A549 (cell line): ENCODE results near the gene PDE1C. TPM values are rescaled to one million over a fixed set of nuclear protein-coding genes. Genes with fewer than 3 reads are reported as not detected.

Source experiments
- ATAC-seq, 2 experiments: fragments of 200-7000 bp in 1 of 2; fragments of >200 bp in 1 of 2; cut with Nextera tagmentation in 1 of 2; cut with Tn5 transposase in 1 of 2; 3 replicates each; pipeline versions ENCODE4 v1.8.0 to v1.9.1; 2018 to 2020; ENCODE audit warnings: mild to moderate bottlenecking in 1 of 2, moderate library complexity in 1 of 2
- CTCF ChIA-PET: fragments of 300-600 bp; sonication (Branson Sonifier 250); formaldehyde crosslinking; extraction: SDS; loops from one replicate; lab custom pipeline; 2021; ENCODE audit warnings: antibody characterized with exemption, inconsistent platforms; lab: Yijun Ruan, JAX
- POLR2A ChIA-PET: fragments of 350-600 bp; formaldehyde crosslinking; extraction: SDS; loops from one replicate; lab custom pipeline; 2021; ENCODE audit warnings: antibody characterized with exemption, inconsistent platforms; lab: Yijun Ruan, JAX
- DNase-seq, 2 experiments: peaks; one replicate each; pipeline versions ENCODE4 v3.0.0 to v3.0.0-alpha.2; 2011 to 2016; ENCODE audit warnings: low read depth in 1 of 2, low spot score in 1 of 2
- FAIRE-seq: peaks from 2 replicates; lab custom pipeline; 2011; peaks lifted over from hg19 to GRCh38; lab: Jason Lieb, UNC
- H3K27ac ChIP-seq, 2 experiments: fragments of >200 bp; sonication (Bioruptor Twin); formaldehyde crosslinking; 3 replicates each; pipeline ENCODE4 v1.5.1; 2016 to 2017
- H3K4me1 ChIP-seq: fragments of >200 bp; sonication (Bioruptor Twin); formaldehyde crosslinking; 3 replicates; pipeline ENCODE4 v1.6.1; 2016
- H3K4me2 ChIP-seq: fragments of >200 bp; sonication (Bioruptor Twin); formaldehyde crosslinking; 3 replicates; pipeline ENCODE4 v1.6.1; 2016
- H3K4me3 ChIP-seq: fragments of >200 bp; sonication (Bioruptor Twin); formaldehyde crosslinking; 3 replicates; pipeline ENCODE4 v1.5.1; 2016
- H3K9me3 ChIP-seq: fragments of >200 bp; sonication (Bioruptor Twin); formaldehyde crosslinking; 3 replicates; pipeline ENCODE4 v1.6.1; 2016
- CHD2 ChIP-seq: fragments of 150-350 bp; IDR thresholded peaks from 2 replicates; pipeline ENCODE4 v1.6.1; 2014; ENCODE audit warnings: low read length; ENCODE audit not compliant: partially characterized antibody
- CHD4 ChIP-seq: fragments of 200-600 bp; sonication (generic); IDR thresholded peaks from 2 replicates; pipeline ENCODE4 v1.6.1; 2016; ENCODE audit warnings: antibody characterized with exemption, mild to moderate bottlenecking, borderline replicate concordance
- EHF ChIP-seq: fragments of 250-450 bp; sonication (Bioruptor Pico); IDR thresholded peaks from 2 replicates; pipeline ENCODE4 v1.5.0; 2020; ENCODE audit warnings: mild to moderate bottlenecking
- EP300 ChIP-seq, 2 experiments: fragments of >200 bp; sonication (Bioruptor Twin); formaldehyde crosslinking; IDR thresholded peaks; 2 replicates in 1 of 2; 3 replicates in 1 of 2; pipeline ENCODE4 v1.6.1; 2016 to 2017
- GATA3 ChIP-seq: IDR thresholded peaks from 2 replicates; pipeline ENCODE4 v1.6.1; 2012; ENCODE audit warnings: borderline replicate concordance
- HOXA7 ChIP-seq: fragments of 250-450 bp; sonication (Bioruptor Pico); IDR thresholded peaks from 2 replicates; pipeline ENCODE4 v1.5.0; 2020; ENCODE audit warnings: mild to moderate bottlenecking, moderate library complexity
- HOXB13 ChIP-seq: fragments of 250-450 bp; sonication (Bioruptor Pico); IDR thresholded peaks from 2 replicates; pipeline ENCODE4 v1.5.0; 2020; ENCODE audit warnings: low read depth, mild to moderate bottlenecking, moderate library complexity
- HOXB5 ChIP-seq: fragments of 250-450 bp; sonication (Bioruptor Pico); IDR thresholded peaks from 2 replicates; pipeline ENCODE4 v1.5.0; 2020; ENCODE audit warnings: mild to moderate bottlenecking, moderate library complexity
- KDM5A ChIP-seq: fragments of 200-600 bp; sonication (generic); IDR thresholded peaks from 2 replicates; pipeline ENCODE4 v1.6.1; 2016; ENCODE audit warnings: antibody characterized with exemption, mild to moderate bottlenecking
- MAFK ChIP-seq: fragments of 450-650 bp; IDR thresholded peaks from 2 replicates; pipeline ENCODE4 v1.6.1; 2014; ENCODE audit not compliant: partially characterized antibody
- MYC ChIP-seq: IDR thresholded peaks from 2 replicates; pipeline ENCODE4 v1.6.1; 2012; ENCODE audit warnings: mild to moderate bottlenecking, inconsistent platforms, low read length, improper control_type of control experiment, borderline replicate concordance
- NPAS2 ChIP-seq: fragments of 250-450 bp; sonication (Bioruptor Pico); IDR thresholded peaks from 2 replicates; pipeline ENCODE4 v1.8.0; 2022; ENCODE audit warnings: mild to moderate bottlenecking, moderate library complexity, borderline replicate concordance
- PHF8 ChIP-seq: fragments of 200-600 bp; sonication (generic); IDR thresholded peaks from 2 replicates; pipeline ENCODE4 v1.6.1; 2016; ENCODE audit warnings: low read depth, mild to moderate bottlenecking, antibody characterized with exemption, moderate library complexity, borderline replicate concordance
- POLR2A ChIP-seq: IDR thresholded peaks from 2 replicates; pipeline ENCODE4 v1.6.1; 2012; ENCODE audit warnings: mild to moderate bottlenecking, low read length
- POLR2AphosphoS2 ChIP-seq: conservative IDR thresholded peaks from 2 replicates; pipeline ENCODE4 v1.6.1; 2012; ENCODE audit warnings: low read length, improper control_type of control experiment, inconsistent platforms
- RARB ChIP-seq: fragments of 250-450 bp; sonication (Bioruptor Pico); IDR thresholded peaks from 2 replicates; pipeline ENCODE4 v1.8.0; 2021; ENCODE audit warnings: mild to moderate bottlenecking, moderate library complexity
- RCOR1 ChIP-seq: fragments of 150-350 bp; IDR thresholded peaks from 2 replicates; pipeline ENCODE4 v1.6.1; 2014; ENCODE audit warnings: antibody characterized with exemption, low read length, low read depth
- RNF2 ChIP-seq: fragments of 200-600 bp; sonication (generic); IDR thresholded peaks from 2 replicates; pipeline ENCODE4 v1.6.1; 2016; ENCODE audit warnings: low read depth, mild to moderate bottlenecking, antibody characterized with exemption, moderate library complexity, borderline replicate concordance
- TP53 ChIP-seq: fragments of 250-450 bp; sonication (Bioruptor Pico); IDR thresholded peaks from 2 replicates; pipeline ENCODE4 v1.5.0; 2021; ENCODE audit warnings: mild to moderate bottlenecking, moderate library complexity
- ZC3H11A ChIP-seq: fragments of 450-650 bp; IDR thresholded peaks from 2 replicates; pipeline ENCODE4 v1.6.1; 2014; ENCODE audit warnings: antibody characterized with exemption, mild to moderate bottlenecking
- ZFP36 ChIP-seq: fragments of 450-650 bp; IDR thresholded peaks from 2 replicates; pipeline ENCODE4 v1.6.1; 2014; ENCODE audit warnings: borderline replicate concordance; ENCODE audit not compliant: partially characterized antibody
- WGBS: methylation state at CpG from one replicate; pipeline ENCODE4 v1.1.6; 2017; ENCODE audit errors: missing lambda C conversion rate; 5-methylcytosine and 5-hydroxymethylcytosine counted together
- polyA plus RNA-seq, 4 experiments: library from polyadenylated mRNA; depleted of rRNA in 3 of 4; stranded (reverse); fragments of >200 nt; fragmentation: RNase III in 1 of 4; extraction: RNeasy Plus Mini Kit Qiagen cat#74134 plus additional on column Dnase treatment in 1 of 4; gene quantifications; 2 replicates in 3 of 4; 3 replicates in 1 of 4; pipeline ENCODE4 v1.2.3, GENCODE V29; 2011 to 2017
- TF ChIP-seq, protein P1 (sequence below): fragments of 250-450 bp; sonication (Bioruptor Pico); IDR thresholded peaks from 2 replicates; pipeline ENCODE4 v1.5.0; 2021; ENCODE audit warnings: mild to moderate bottlenecking, moderate library complexity, borderline replicate concordance
- TF ChIP-seq, protein P2 (sequence below): fragments of >200 bp; sonication (Bioruptor Twin); formaldehyde crosslinking; IDR thresholded peaks from 3 replicates; pipeline ENCODE4 v1.5.1; 2016
- TF ChIP-seq, protein P3 (sequence below): fragments of 450-650 bp; IDR thresholded peaks from 2 replicates; pipeline ENCODE4 v1.6.1; 2014; ENCODE audit warnings: antibody characterized with exemption
- TF ChIP-seq, protein P4 (sequence below): IDR thresholded peaks from 2 replicates; pipeline ENCODE4 v1.6.1; 2012
- TF ChIP-seq, protein P5 (sequence below): fragments of 150-350 bp; IDR thresholded peaks from 2 replicates; pipeline ENCODE4 v1.6.1; 2014; ENCODE audit warnings: low read depth, mild to moderate bottlenecking, low read length
- TF ChIP-seq, protein P6 (sequence below): fragments of 250-450 bp; sonication (Bioruptor Pico); IDR thresholded peaks from 2 replicates; pipeline ENCODE4 v1.5.0; 2020; ENCODE audit warnings: low read depth, mild to moderate bottlenecking, moderate library complexity

The PDE1C gene
- polyA plus RNA-seq, 2 of the 4 experiments (the other 2 are of a cell fraction) = 8.0 to 11.0 TPM

DNA sequence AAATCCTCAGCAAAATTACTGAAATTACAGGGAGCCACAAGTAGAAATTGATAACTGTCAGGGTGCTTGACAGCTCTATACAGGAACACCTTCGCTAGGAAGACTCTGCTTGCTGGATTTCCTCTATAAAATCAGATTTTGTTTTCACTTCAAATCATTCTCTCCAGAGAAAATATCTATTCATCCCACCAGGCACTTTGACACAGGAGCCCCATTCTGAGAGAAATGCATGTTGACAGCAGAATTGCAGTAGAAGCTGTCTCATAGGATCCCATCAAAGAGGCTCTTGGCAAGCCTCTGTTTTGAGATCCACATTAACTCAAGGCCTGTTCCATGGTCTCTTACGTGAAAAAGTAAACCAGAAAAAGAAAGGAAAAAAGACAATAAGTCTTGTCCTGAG, 116.8 kb downstream of the PDE1C start:
- POLR2A ChIA-PET = no interaction called here
- CTCF ChIA-PET = no interaction called here
- peak overlapping the region; percentile 94 to 95 for H3K27ac ChIP-seq
- FAIRE-seq (no peak), ATAC-seq (no peak), DNase-seq (no peak)
- 87% methylated on average over 2 of the region's 2 CpGs for WGBS
- H3K4me3 ChIP-seq = no peak overlapping the region
- peaks cover 75% of the 10 kb centered on the region for H3K4me1 ChIP-seq
- TF ChIP-seq GATA3 (no peak), RNF2 (no peak), PHF8 (no peak), POLR2A (no peak), NPAS2 (CRISPR knock-in tag) (no peak), EP300 (IDR thresholded peaks at IDR 0.05) (no peak), MYC (no peak), HOXB13 (CRISPR knock-in tag) (no peak), HOXB5 (no peak), MAFK (no peak), KDM5A (no peak)
- TF ChIP-seq, protein P1, sequence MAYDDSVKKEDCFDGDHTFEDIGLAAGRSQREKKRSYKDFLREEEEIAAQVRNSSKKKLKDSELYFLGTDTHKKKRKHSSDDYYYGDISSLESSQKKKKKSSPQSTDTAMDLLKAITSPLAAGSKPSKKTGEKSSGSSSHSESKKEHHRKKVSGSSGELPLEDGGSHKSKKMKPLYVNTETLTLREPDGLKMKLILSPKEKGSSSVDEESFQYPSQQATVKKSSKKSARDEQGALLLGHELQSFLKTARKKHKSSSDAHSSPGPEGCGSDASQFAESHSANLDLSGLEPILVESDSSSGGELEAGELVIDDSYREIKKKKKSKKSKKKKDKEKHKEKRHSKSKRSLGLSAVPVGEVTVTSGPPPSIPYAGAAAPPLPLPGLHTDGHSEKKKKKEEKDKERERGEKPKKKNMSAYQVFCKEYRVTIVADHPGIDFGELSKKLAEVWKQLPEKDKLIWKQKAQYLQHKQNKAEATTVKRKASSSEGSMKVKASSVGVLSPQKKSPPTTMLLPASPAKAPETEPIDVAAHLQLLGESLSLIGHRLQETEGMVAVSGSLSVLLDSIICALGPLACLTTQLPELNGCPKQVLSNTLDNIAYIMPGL (CRISPR knock-in tag) = no peak
- TF ChIP-seq, protein P2, sequence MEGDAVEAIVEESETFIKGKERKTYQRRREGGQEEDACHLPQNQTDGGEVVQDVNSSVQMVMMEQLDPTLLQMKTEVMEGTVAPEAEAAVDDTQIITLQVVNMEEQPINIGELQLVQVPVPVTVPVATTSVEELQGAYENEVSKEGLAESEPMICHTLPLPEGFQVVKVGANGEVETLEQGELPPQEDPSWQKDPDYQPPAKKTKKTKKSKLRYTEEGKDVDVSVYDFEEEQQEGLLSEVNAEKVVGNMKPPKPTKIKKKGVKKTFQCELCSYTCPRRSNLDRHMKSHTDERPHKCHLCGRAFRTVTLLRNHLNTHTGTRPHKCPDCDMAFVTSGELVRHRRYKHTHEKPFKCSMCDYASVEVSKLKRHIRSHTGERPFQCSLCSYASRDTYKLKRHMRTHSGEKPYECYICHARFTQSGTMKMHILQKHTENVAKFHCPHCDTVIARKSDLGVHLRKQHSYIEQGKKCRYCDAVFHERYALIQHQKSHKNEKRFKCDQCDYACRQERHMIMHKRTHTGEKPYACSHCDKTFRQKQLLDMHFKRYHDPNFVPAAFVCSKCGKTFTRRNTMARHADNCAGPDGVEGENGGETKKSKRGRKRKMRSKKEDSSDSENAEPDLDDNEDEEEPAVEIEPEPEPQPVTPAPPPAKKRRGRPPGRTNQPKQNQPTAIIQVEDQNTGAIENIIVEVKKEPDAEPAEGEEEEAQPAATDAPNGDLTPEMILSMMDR = no peak
- TF ChIP-seq, protein P3, sequence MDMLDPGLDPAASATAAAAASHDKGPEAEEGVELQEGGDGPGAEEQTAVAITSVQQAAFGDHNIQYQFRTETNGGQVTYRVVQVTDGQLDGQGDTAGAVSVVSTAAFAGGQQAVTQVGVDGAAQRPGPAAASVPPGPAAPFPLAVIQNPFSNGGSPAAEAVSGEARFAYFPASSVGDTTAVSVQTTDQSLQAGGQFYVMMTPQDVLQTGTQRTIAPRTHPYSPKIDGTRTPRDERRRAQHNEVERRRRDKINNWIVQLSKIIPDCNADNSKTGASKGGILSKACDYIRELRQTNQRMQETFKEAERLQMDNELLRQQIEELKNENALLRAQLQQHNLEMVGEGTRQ = no peak
- TF ChIP-seq, protein P4, sequence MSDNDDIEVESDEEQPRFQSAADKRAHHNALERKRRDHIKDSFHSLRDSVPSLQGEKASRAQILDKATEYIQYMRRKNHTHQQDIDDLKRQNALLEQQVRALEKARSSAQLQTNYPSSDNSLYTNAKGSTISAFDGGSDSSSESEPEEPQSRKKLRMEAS = no peak
- TF ChIP-seq, protein P5, sequence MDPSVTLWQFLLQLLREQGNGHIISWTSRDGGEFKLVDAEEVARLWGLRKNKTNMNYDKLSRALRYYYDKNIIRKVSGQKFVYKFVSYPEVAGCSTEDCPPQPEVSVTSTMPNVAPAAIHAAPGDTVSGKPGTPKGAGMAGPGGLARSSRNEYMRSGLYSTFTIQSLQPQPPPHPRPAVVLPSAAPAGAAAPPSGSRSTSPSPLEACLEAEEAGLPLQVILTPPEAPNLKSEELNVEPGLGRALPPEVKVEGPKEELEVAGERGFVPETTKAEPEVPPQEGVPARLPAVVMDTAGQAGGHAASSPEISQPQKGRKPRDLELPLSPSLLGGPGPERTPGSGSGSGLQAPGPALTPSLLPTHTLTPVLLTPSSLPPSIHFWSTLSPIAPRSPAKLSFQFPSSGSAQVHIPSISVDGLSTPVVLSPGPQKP = no peak
- TF ChIP-seq, protein P6, sequence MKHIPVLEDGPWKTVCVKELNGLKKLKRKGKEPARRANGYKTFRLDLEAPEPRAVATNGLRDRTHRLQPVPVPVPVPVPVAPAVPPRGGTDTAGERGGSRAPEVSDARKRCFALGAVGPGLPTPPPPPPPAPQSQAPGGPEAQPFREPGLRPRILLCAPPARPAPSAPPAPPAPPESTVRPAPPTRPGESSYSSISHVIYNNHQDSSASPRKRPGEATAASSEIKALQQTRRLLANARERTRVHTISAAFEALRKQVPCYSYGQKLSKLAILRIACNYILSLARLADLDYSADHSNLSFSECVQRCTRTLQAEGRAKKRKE = no peak
- H3K4me2 ChIP-seq = no peak overlapping the region
- no peaks in the 10 kb centered on the region for H3K9me3 ChIP-seq

DNA sequence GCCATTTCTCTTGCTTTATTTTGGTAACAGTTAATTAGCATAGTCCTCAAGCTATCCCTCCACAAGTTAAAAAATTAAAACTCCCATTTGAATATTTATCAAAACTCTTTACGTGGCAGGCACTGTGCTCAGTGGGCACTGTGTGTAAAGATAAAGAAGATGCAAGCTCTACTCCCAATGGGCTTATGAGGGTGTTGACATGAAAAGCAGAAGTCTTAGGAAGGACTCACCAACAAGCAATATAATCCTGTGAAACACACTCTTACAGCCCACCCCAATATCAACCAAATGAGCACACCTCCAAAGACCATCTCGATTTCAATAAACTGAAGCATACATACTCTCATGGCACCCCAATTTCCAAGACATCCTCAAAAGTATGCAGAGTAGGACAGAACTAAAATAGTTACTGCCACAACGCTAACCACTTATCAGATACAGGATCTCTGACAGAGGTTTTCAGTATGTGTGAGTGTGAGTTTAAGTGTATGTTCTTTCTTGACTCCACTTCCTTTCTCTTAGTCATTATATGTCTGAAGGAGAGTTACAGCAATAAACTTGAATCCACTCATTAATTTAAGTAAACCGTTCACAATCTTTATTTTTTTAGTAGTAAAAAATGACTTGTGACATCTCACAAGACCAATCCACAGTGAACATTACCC, 120.0 kb downstream of the PDE1C start:
- ChIA-PET CTCF (interaction anchor here (0.9 to 2.2 kb wide), 4 partner anchors 11 to 254 kb away, joined by 3 to 6 read pairs (median 4); no protein-coding TSS in a partner anchor), POLR2A (no interaction called here)
- Histone ChIP-seq H3K9me3 (peaks cover 14% of the 10 kb centered on the region), H3K4me2 (no peak overlapping the region), H3K4me3 (no peak overlapping the region), H3K27ac (peak overlapping the region; percentile 77 to 92), H3K4me1 (peaks cover 63% of the 10 kb centered on the region)
- DNase-seq = no peak
- 68% methylated on average over 4 of the region's 4 CpGs for WGBS
- peak; percentile 77 for FAIRE-seq
- ATAC-seq = no peak
- no peak for TF ChIP-seq RCOR1
- TF ChIP-seq EHF (CRISPR knock-in tag) = no peak
- no peak for TF ChIP-seq ZFP36
- TF ChIP-seq, protein P6 = no peak
- TF ChIP-seq PHF8 = no peak
- no peak for TF ChIP-seq POLR2AphosphoS2
- TF ChIP-seq TP53 (CRISPR knock-in tag) = no peak
- TF ChIP-seq ZC3H11A = no peak
- no peak for TF ChIP-seq HOXA7 (CRISPR knock-in tag)
- no peak for TF ChIP-seq CHD2
- TF ChIP-seq RARB (CRISPR knock-in tag) = no peak
- TF ChIP-seq CHD4 = no peak
- no peak for TF ChIP-seq MAFK
